Stimulated activated effector memory CD8-positive, alpha-beta T cell treated with anti-CD3 and anti-CD28 coated beads, Interleukin-12 subunit alpha, Interleukin-12 subunit beta, amount 100 ng/mL, for 72 hours (primary cell): ENCODE measurements around the gene PRCC.
"Not testable (repeated sequence)": the region's sequence is repeated elsewhere in the genome, so short reads cannot be mapped to it uniquely, and the experiment has no call there.

Experiments
- ATAC-seq: fragments of 150-1000 bp; cut with Tn5 transposase; 2 replicates; pipeline ENCODE4 v1.10.0; 2021
- DNase-seq, 2 donors: peaks; one replicate each; pipeline ENCODE4 v3.0.0; 2021 to 2022; ENCODE audit warnings: low spot score in 2 of 2
- H3K27ac Mint-ChIP-seq: one replicate; pipeline ENCODE4 v1.8.0; 2022; ENCODE audit warnings: mild to moderate bottlenecking, mixed read lengths
- H3K36me3 Mint-ChIP-seq: one replicate; pipeline ENCODE4 v1.8.0; 2022; ENCODE audit warnings: mild to moderate bottlenecking, mixed read lengths
- H3K4me1 Mint-ChIP-seq: one replicate; pipeline ENCODE4 v1.8.0; 2022; ENCODE audit warnings: mixed read lengths
- H3K4me3 Mint-ChIP-seq: one replicate; pipeline ENCODE4 v1.8.0; 2022; ENCODE audit warnings: mild to moderate bottlenecking, mixed read lengths
- H3K9me3 Mint-ChIP-seq: one replicate; pipeline ENCODE4 v1.8.0; 2022; ENCODE audit warnings: mixed read lengths

PRCC gene

GRCh38 chr1:156750711-156751450, 16.5 kb upstream of the PRCC start:
- Mint-ChIP-seq H3K9me3 (no peaks in the 10 kb centered on the region), H3K4me3 (peak overlapping the region; percentile 87), H3K27ac (peak overlapping the region; percentile 98), H3K36me3 (peaks cover 61% of the 10 kb centered on the region), H3K4me1 (peaks cover 58% of the 10 kb centered on the region)
- peak; percentile 50 for ATAC-seq
- DNase-seq: peak in 1 of 2 donors; percentile 72

GRCh38 chr1:156751451-156751756, 15.9 kb upstream of the PRCC start, which contains the start of gene HDGF:
TSS of gene HDGF (minus strand) at chr1:156751675. CDS start at chr1:156751429, 246 bp downstream.
- Mint-ChIP-seq H3K4me1 (peaks cover 53% of the 10 kb centered on the region), H3K27ac (peak within 1 kb of the TSS; percentile 98), H3K4me3 (peak within 1 kb of the TSS; percentile 87), H3K36me3 (peaks cover 56% of the 10 kb centered on the region), H3K9me3 (no peaks in the 10 kb centered on the region)
- ATAC-seq (no peak), DNase-seq (no peak)

- no peaks in the 10 kb centered on the region for H3K9me3 Mint-ChIP-seq
- H3K4me1 Mint-ChIP-seq: peaks cover 48% of the 10 kb centered on the region
- ATAC-seq: peak; percentile 90
- H3K4me3 Mint-ChIP-seq: peak overlapping the region; percentile 87
- H3K27ac Mint-ChIP-seq: peak overlapping the region; percentile 98
- peak; percentile 88 to 93 for DNase-seq
- H3K36me3 Mint-ChIP-seq: peaks cover 51% of the 10 kb centered on the region
Measured at GRCh38 chr1:156751757-156752481, 15.4 kb upstream of the PRCC start.

GRCh38 chr1:156752843-156753482, 14.4 kb upstream of the PRCC start:
- no peaks in the 10 kb centered on the region for H3K9me3 Mint-ChIP-seq
- H3K4me1 Mint-ChIP-seq: peaks cover 38% of the 10 kb centered on the region

GRCh38 chr1:156754219-156754618, 13.1 kb upstream of the PRCC start:
- Mint-ChIP-seq H3K27ac (no peak overlapping the region), H3K9me3 (no peaks in the 10 kb centered on the region), H3K4me3 (no peak overlapping the region), H3K36me3 (peaks cover 34% of the 10 kb centered on the region), H3K4me1 (peaks cover 30% of the 10 kb centered on the region)
- no peak for DNase-seq
- no peak for ATAC-seq

More at GRCh38 chr1:156752843-156753482, 14.4 kb upstream of the PRCC start:
- H3K36me3 Mint-ChIP-seq: peaks cover 43% of the 10 kb centered on the region
- DNase-seq (no peak), ATAC-seq (no peak)
- H3K4me3 Mint-ChIP-seq: peak overlapping the region; percentile 87
- peak overlapping the region; percentile 98 for H3K27ac Mint-ChIP-seq

GRCh38 chr1:156755527-156755950, 11.8 kb upstream of the PRCC start:
- ATAC-seq: no peak
- Mint-ChIP-seq H3K4me1 (peaks cover 16% of the 10 kb centered on the region), H3K9me3 (no peaks in the 10 kb centered on the region)

GRCh38 chr1:156756355-156756754, 11.0 kb upstream of the PRCC start:
- H3K27ac Mint-ChIP-seq: no peak overlapping the region
- H3K9me3 Mint-ChIP-seq: no peaks in the 10 kb centered on the region
- DNase-seq (no peak), ATAC-seq (no peak)
- H3K4me3 Mint-ChIP-seq: no peak overlapping the region
- H3K36me3 Mint-ChIP-seq: peaks cover 19% of the 10 kb centered on the region
- peaks cover 16% of the 10 kb centered on the region for H3K4me1 Mint-ChIP-seq

More at GRCh38 chr1:156755527-156755950, 11.8 kb upstream of the PRCC start:
- DNase-seq: no peak
- H3K36me3 Mint-ChIP-seq: peaks cover 21% of the 10 kb centered on the region
- peak overlapping the region; percentile 3 for H3K27ac Mint-ChIP-seq
- H3K4me3 Mint-ChIP-seq: no peak overlapping the region

GRCh38 chr1:156757572-156758253, 9.6 kb upstream of the PRCC start:
- Mint-ChIP-seq H3K4me1 (peaks cover 14% of the 10 kb centered on the region), H3K36me3 (peaks cover 10% of the 10 kb centered on the region)
- not testable (repeated sequence) for DNase-seq, ATAC-seq, H3K4me3 Mint-ChIP-seq, H3K27ac Mint-ChIP-seq, H3K9me3 Mint-ChIP-seq

- Mint-ChIP-seq H3K9me3 (no peaks in the 10 kb centered on the region), H3K4me3 (no peak overlapping the region), H3K27ac (no peak overlapping the region), H3K4me1 (peaks cover 5% of the 10 kb centered on the region), H3K36me3 (peaks cover 1% of the 10 kb centered on the region)
- ATAC-seq (no peak), DNase-seq (no peak)
Measured at GRCh38 chr1:156760092-156760795, 7.1 kb upstream of the PRCC start.

GRCh38 chr1:156760796-156761104, 6.6 kb upstream of the PRCC start:
- Mint-ChIP-seq H3K9me3 (no peaks in the 10 kb centered on the region), H3K4me1 (peaks cover 5% of the 10 kb centered on the region), H3K4me3 (no peak overlapping the region), H3K36me3 (no peaks in the 10 kb centered on the region), H3K27ac (no peak overlapping the region)
- ATAC-seq (no peak), DNase-seq (no peak)

GRCh38 chr1:156765136-156765535, 2.2 kb upstream of the PRCC start:
- not testable (repeated sequence) for H3K27ac Mint-ChIP-seq, ATAC-seq, H3K4me3 Mint-ChIP-seq, DNase-seq, H3K9me3 Mint-ChIP-seq, H3K36me3 Mint-ChIP-seq
- peaks cover 19% of the 10 kb centered on the region for H3K4me1 Mint-ChIP-seq

- Mint-ChIP-seq H3K9me3 (no peaks in the 10 kb centered on the region), H3K36me3 (peaks cover 13% of the 10 kb centered on the region), H3K4me3 (no peak overlapping the region), H3K4me1 (peaks cover 22% of the 10 kb centered on the region), H3K27ac (no peak overlapping the region)
- ATAC-seq: no peak
- no peak for DNase-seq
Measured at GRCh38 chr1:156765666-156766065, 1.7 kb upstream of the PRCC start.

GRCh38 chr1:156766298-156767100, 836 bp upstream of the PRCC start:
- Mint-ChIP-seq H3K27ac (no peak overlapping the region), H3K4me3 (no peak overlapping the region), H3K36me3 (peaks cover 21% of the 10 kb centered on the region), H3K4me1 (peaks cover 31% of the 10 kb centered on the region), H3K9me3 (no peaks in the 10 kb centered on the region)
- DNase-seq: peak in 1 of 2 donors; percentile 18
- ATAC-seq: peak; percentile 2
